PFSK-1 (cell line): Measurements from ENCODE around the gene EHBP1L1.

Source experiments
- FOXP2 ChIP-seq: optimal IDR thresholded peaks from 2 replicates; pipeline ENCODE3; 2011; ENCODE audit warnings: borderline replicate concordance, control low read depth, inconsistent platforms; ENCODE audit not compliant: insufficient read depth; ENCODE audit errors: extremely low read length, extremely low read depth
- POLR2AphosphoS5 ChIP-seq: IDR thresholded peaks from 2 replicates; pipeline ENCODE4 v1.6.1; 2012; ENCODE audit warnings: low read depth, mild to moderate bottlenecking, control low read depth, low read length, moderate library complexity
- SIN3A ChIP-seq: IDR thresholded peaks from 2 replicates; pipeline ENCODE4 v1.6.1; 2012; ENCODE audit warnings: mild to moderate bottlenecking, low read length, moderate library complexity, borderline replicate concordance; ENCODE audit not compliant: insufficient read depth
- TAF1 ChIP-seq: IDR thresholded peaks from 2 replicates; pipeline ENCODE4 v1.6.1; 2012; ENCODE audit warnings: low read length, control low read depth, borderline replicate concordance; ENCODE audit not compliant: insufficient read depth
- TF ChIP-seq, protein P1 (sequence below), 2 experiments: IDR thresholded peaks; 2 replicates each; pipeline versions ENCODE4 v1.6.1 to v1.8.0; 2011 to 2012; ENCODE audit warnings: low read depth in 2 of 2, low read length in 2 of 2, control low read depth in 1 of 2, inconsistent platforms in 1 of 2, mild to moderate bottlenecking in 1 of 2, moderate library complexity in 1 of 2; ENCODE audit not compliant: insufficient read depth in 1 of 2

EHBP1L1 gene

DNA sequence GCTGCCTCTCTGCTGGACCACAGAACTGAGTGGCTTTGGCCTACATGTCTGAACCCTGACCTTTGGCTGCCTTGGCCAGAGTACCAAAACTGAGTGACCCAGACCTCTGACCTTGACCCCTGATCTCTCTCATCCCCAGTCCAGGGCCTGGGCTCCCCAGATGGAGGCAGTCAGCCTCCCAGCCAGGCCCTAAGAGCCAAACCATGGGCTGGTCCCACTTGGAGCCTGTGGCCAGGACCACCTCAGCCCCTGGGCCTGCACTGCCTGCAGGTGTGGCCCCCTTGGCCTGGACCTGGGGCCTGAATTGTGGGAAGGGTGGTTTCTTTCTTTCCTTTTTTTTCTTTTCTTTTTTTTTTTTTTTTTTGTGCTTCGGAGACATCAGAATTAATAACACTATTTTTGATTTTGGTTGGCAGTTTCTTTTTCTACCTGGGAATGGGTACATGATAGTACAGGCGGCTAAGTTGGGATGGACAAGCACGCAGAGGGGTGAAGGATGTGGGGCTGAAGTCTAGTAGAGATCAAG is 61.2 kb downstream of the EHBP1L1 start:
- TF ChIP-seq, protein P1, sequence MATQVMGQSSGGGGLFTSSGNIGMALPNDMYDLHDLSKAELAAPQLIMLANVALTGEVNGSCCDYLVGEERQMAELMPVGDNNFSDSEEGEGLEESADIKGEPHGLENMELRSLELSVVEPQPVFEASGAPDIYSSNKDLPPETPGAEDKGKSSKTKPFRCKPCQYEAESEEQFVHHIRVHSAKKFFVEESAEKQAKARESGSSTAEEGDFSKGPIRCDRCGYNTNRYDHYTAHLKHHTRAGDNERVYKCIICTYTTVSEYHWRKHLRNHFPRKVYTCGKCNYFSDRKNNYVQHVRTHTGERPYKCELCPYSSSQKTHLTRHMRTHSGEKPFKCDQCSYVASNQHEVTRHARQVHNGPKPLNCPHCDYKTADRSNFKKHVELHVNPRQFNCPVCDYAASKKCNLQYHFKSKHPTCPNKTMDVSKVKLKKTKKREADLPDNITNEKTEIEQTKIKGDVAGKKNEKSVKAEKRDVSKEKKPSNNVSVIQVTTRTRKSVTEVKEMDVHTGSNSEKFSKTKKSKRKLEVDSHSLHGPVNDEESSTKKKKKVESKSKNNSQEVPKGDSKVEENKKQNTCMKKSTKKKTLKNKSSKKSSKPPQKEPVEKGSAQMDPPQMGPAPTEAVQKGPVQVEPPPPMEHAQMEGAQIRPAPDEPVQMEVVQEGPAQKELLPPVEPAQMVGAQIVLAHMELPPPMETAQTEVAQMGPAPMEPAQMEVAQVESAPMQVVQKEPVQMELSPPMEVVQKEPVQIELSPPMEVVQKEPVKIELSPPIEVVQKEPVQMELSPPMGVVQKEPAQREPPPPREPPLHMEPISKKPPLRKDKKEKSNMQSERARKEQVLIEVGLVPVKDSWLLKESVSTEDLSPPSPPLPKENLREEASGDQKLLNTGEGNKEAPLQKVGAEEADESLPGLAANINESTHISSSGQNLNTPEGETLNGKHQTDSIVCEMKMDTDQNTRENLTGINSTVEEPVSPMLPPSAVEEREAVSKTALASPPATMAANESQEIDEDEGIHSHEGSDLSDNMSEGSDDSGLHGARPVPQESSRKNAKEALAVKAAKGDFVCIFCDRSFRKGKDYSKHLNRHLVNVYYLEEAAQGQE (IDR thresholded peaks at IDR 0.05; ENCODE audit: insufficient read depth in 1 of 2, low read depth in 2 of 2, low read length in 2 of 2), result no peak
- no peak for TF ChIP-seq FOXP2
- TF ChIP-seq TAF1, result no peak
- TF ChIP-seq SIN3A, result no peak
- TF ChIP-seq POLR2AphosphoS5, result no peak

DNA sequence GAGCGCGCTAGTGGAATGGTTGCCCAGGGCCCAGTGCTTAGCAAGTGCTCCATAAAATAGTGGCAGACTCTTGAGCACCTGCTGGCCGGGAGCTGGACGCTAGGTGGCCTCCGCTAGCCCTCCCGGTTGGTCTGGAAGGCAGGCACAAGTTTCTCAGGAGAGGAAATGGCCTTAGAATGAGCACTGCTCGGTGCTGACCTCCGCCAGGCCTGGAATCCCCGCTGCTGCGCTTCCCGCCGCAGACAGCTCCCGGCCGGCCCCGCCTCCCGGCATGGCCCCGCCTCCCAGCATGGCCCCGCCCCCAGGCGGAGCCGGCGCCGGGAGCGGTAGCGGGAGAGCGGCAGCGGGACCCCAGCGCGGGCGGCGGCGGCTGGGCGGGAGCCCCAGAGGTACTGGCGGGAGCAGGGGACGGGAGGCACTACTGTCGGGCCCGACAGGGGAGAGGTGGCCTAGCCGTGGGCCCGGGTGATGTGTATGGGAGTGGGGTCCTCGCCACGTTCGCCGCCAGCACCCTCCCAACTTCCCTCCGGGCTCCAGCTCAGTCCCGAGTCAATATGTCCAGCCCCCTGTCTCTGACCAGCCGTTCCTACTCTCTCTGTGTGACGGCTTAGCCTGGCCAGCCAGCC is 62.1 kb downstream of the EHBP1L1 start, which contains the start of gene SIPA1:
SIPA1 (plus strand) TSS at position 308 of the 626 bp plus-strand sequence. CDS start 2,821 bp downstream, outside the sequence.
- TF ChIP-seq TAF1 (no peak; the same call in 1 of the 2 replicates), POLR2AphosphoS5 (peak; percentile 85)

DNA sequence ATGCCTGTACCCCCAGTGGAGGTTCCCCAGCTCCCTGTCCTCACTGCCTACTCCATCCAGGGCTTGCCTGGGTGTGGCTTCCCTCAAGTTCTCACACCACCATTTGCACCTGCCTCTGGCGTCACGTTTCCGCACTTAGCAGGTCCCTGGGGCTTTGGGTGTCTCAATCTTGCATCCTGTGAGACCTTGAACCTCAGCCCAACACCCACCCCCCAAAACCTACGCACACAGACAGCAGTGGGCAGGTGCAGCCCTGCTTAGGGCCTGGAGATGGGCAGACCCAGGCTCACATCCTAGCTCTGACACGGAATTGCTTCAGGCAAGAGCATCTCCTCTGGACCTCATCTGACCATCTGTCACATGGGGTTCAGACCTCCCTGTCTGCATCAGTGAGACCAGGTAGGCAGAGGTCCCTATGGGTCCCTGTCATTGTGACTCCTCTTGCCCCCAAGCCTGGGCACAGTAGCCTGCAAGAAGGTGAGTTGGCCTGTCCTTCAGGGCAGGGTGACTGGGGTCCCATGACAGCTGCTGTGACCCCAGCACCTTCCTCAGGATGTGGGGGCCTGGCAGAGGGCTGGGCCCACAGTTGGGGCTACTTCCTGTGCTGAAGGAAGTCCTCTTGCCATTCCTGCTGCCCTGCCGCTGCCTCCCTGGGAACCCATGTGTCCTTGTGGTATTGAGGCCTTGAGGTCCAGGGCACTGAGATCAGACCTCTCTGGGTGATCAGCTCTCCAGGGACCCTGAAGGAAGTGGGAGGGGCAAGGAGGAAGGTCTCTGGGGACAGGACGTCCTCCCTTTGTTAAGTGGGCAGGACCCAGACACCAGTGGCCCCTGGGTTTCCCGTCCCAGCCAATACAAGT is 64.0 kb downstream of the EHBP1L1 start:
- TF ChIP-seq SIN3A (no peak), POLR2AphosphoS5 (no peak), TAF1 (no peak), FOXP2 (no peak)
- TF ChIP-seq, protein P1 (IDR thresholded peaks at IDR 0.05; ENCODE audit: insufficient read depth in 1 of 2, low read depth in 2 of 2, low read length in 2 of 2), result no peak

DNA sequence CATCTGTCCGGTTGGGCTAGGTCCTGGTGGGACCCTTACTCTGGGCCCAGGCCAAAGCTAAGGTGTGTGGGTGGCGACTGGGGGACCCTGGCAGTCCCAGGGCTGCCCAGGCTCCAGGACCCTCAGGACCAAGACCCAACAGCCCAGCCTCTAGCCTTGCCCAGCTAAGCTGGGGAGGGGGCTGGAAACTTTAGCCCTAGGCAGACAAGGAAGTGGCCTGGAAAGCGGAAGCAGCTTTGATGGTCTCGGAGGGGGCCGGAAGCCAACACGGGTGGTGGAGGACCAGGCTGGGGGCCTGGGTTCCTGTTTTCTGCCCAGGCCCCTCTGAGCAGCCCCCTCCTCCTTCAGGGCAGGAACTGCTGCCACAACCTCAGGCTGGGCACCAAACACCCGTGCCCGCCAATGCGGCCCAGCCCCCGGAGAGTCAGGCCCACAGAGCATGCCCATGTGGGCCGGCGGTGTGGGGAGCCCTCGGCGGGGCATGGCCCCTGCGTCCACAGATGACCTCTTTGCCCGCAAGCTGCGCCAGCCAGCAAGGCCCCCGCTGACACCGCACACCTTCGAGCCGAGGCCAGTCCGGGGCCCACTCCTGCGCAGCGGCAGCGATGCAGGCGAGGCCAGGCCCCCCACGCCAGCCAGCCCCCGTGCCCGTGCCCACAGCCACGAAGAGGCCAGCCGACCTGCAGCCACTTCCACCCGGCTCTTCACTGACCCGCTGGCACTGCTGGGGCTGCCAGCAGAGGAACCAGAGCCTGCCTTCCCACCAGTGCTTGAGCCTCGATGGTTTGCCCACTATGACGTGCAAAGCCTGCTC is 64.8 kb downstream of the EHBP1L1 start:
- no peak for TF ChIP-seq SIN3A
- TF ChIP-seq FOXP2, result no peak
- no peak for TF ChIP-seq TAF1
- TF ChIP-seq, protein P1 (IDR thresholded peaks at IDR 0.05; ENCODE audit: insufficient read depth in 1 of 2, low read depth in 2 of 2, low read length in 2 of 2), result no peak
- no peak for TF ChIP-seq POLR2AphosphoS5

DNA sequence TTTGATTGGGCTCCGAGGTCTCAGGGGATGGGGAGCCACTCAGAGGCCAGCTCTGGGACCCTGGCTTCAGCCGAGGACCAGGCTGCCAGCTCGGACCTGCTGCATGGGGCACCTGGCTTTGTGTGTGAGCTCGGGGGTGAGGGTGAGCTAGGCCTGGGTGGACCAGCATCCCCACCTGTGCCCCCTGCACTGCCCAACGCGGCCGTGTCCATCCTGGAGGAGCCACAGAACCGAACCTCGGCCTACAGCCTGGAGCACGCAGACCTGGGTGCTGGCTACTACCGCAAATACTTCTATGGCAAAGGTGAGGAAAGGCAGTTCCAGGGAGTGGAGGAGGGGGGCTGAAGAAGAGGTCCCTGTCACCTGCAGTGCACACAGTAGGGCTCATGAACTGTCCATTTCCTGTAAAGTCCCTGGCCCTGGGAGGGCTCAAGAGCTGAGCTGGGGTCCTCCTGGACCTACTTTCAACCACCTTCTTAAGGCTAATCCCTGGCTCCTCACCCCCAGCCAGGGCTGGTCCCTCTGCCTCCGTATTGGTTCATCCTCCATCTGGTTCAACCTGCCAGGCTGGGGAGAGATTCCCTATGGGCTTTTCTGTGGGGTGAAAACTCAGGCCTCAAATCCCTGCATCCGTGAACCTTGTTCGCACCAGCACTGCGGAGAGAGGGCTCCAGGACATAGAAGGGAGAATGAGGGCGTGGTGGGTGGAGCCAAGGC is 65.6 kb downstream of the EHBP1L1 start:
- TF ChIP-seq TAF1 (no peak), SIN3A (no peak), POLR2AphosphoS5 (no peak), FOXP2 (no peak)
- TF ChIP-seq, protein P1 (IDR thresholded peaks at IDR 0.05; ENCODE audit: insufficient read depth in 1 of 2, low read depth in 2 of 2, low read length in 2 of 2), result no peak
